ENCODE data around the gene ZNF205. TPM values are rescaled to one million over a fixed set of nuclear protein-coding genes. Genes with fewer than 3 reads are reported as not detected.

ZNF205 gene
- total RNA-seq, 1 experiment from 2014 or later, result 17.0 TPM

- Histone ChIP-seq H3K4me2 (ENCODE audit: low read length) (no peak overlapping the region), H3K9me3 (ENCODE audit: control insufficient read depth in 1 of 2, insufficient read depth in 1 of 2, low read depth in 1 of 2, low read length in 2 of 2) (no peaks in the 10 kb centered on the region), H3K27ac (ENCODE audit: low read depth, low read length) (no peak overlapping the region), H3K36me3 (ENCODE audit: control insufficient read depth in 1 of 2, insufficient read depth in 2 of 2, low read length in 2 of 2) (no peaks in the 10 kb centered on the region), H3K9ac (ENCODE audit: low read length) (no peak overlapping the region), H3K9me2 (ENCODE audit: insufficient read depth) (no peaks in the 10 kb centered on the region), H3K4me1 (ENCODE audit: control insufficient read depth in 1 of 2, insufficient read depth in 2 of 2, low read length in 2 of 2) (peaks cover 6 to 51% of the 10 kb centered on the region in 2 experiments; a peak in 3 of 4 replicates), H3K4me3 (replicated peaks in 1 of 2; ENCODE audit: low read depth in 1 of 2, low read length in 2 of 2) (no peak overlapping the region), H2AFZ (ENCODE audit: low read depth, low read length, poor library complexity, severe bottlenecking) (no peak overlapping the region), H4K20me1 (ENCODE audit: insufficient read depth) (no peaks in the 10 kb centered on the region), H3K27me3 (ENCODE audit: insufficient read depth, low read length) (no peaks in the 10 kb centered on the region), H3K79me2 (ENCODE audit: insufficient read depth, low read length) (no peaks in the 10 kb centered on the region)
- no peak for ATAC-seq
- RAD21 ChIA-PET (ENCODE audit: low non-redundant PET in 1 of 2, low total read pairs in 2 of 2, uncharacterized antibody in 2 of 2, unreplicated experiment in 2 of 2), result no interaction called here
- intact Hi-C loops (cut with micrococcal nuclease), result no loop called here
- POLR2A ChIA-PET, result no interaction called here
- DNase-seq (ENCODE audit: low read depth, low spot score), result no peak
- BruUV-seq (replicated peaks), result no TSS peak
- TF ChIP-seq SIN3A (IDR thresholded peaks at IDR 0.05; ENCODE audit: low read depth) (no peak), EGR1 (IDR thresholded peaks at IDR 0.05; ENCODE audit: low read depth) (no peak), REST (IDR thresholded peaks at IDR 0.05; ENCODE audit: low read depth) (no peak), EZH2phosphoT487 (IDR thresholded peaks at IDR 0.05; ENCODE audit: borderline replicate concordance) (no peak), FOSL1 (IDR thresholded peaks at IDR 0.05; ENCODE audit: low read depth) (no peak), ZNF274 (IDR thresholded peaks at IDR 0.05; ENCODE audit: low read depth, low read length) (no peak), YY1 (IDR thresholded peaks at IDR 0.05; ENCODE audit: extremely low read depth, insufficient replicate concordance, low read depth, low read length) (no peak), SP1 (IDR thresholded peaks at IDR 0.05; ENCODE audit: low read depth) (no peak), SRF (IDR thresholded peaks at IDR 0.05; ENCODE audit: low read depth) (no peak), CBX3 (IDR thresholded peaks at IDR 0.05; ENCODE audit: low read depth) (no peak), ZBTB33 (IDR thresholded peaks at IDR 0.05; ENCODE audit: extremely low read depth, insufficient replicate concordance, low read length) (no peak), RAD21 (IDR thresholded peaks at IDR 0.05; ENCODE audit: low read depth) (no peak)
- TF ChIP-seq, protein P1, sequence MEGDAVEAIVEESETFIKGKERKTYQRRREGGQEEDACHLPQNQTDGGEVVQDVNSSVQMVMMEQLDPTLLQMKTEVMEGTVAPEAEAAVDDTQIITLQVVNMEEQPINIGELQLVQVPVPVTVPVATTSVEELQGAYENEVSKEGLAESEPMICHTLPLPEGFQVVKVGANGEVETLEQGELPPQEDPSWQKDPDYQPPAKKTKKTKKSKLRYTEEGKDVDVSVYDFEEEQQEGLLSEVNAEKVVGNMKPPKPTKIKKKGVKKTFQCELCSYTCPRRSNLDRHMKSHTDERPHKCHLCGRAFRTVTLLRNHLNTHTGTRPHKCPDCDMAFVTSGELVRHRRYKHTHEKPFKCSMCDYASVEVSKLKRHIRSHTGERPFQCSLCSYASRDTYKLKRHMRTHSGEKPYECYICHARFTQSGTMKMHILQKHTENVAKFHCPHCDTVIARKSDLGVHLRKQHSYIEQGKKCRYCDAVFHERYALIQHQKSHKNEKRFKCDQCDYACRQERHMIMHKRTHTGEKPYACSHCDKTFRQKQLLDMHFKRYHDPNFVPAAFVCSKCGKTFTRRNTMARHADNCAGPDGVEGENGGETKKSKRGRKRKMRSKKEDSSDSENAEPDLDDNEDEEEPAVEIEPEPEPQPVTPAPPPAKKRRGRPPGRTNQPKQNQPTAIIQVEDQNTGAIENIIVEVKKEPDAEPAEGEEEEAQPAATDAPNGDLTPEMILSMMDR (IDR thresholded peaks at IDR 0.05 in 2 of 3, conservative IDR thresholded peaks at IDR 0.05 in 1 of 3; ENCODE audit: borderline replicate concordance in 1 of 3, insufficient read depth in 1 of 3, low read depth in 2 of 3, low read length in 2 of 3), result no peak
- TF ChIP-seq, protein P2, sequence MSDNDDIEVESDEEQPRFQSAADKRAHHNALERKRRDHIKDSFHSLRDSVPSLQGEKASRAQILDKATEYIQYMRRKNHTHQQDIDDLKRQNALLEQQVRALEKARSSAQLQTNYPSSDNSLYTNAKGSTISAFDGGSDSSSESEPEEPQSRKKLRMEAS (IDR thresholded peaks at IDR 0.05), result no peak
- CTCF ChIA-PET, result no interaction called here
These were observed 43.6 kb downstream of the ZNF205 start for GRCh38 chr16:3155972-3156371.
